Measurements from ENCODE around the gene BTBD6.

BTBD6 gene

GRCh38 chr14:105241641-105242040 lies 6.7 kb upstream of the BTBD6 start:
- no peak for DNase-seq

- no peak for DNase-seq
These were observed 4.0 kb upstream of the BTBD6 start for GRCh38 chr14:105244334-105244733.

- DNase-seq, result no peak
These were observed 1.3 kb upstream of the BTBD6 start for GRCh38 chr14:105247026-105247425.

GRCh38 chr14:105247715-105248367 lies 492 bp upstream of the BTBD6 start:
- DNase-seq, result no peak

- DNase-seq, result peak; percentile 67
These were observed 1.1 kb downstream of the BTBD6 start for GRCh38 chr14:105249182-105250007.

- no peak for DNase-seq
These were observed 1.7 kb downstream of the BTBD6 start for GRCh38 chr14:105250008-105250366.

- no peak for DNase-seq
These were observed 2.7 kb downstream of the BTBD6 start for GRCh38 chr14:105250986-105251385.

GRCh38 chr14:105251920-105252319 lies 3.6 kb downstream of the BTBD6 start:
- DNase-seq, result no peak

GRCh38 chr14:105252552-105253328 lies 4.4 kb downstream of the BTBD6 start:
- DNase-seq, result no peak

- DNase-seq, result no peak
These were observed 5.0 kb downstream of the BTBD6 start for GRCh38 chr14:105253329-105253682.

GRCh38 chr14:105255021-105255507 lies 6.7 kb downstream of the BTBD6 start:
- DNase-seq, result no peak

- no peak for DNase-seq
These were observed 8.1 kb downstream of the BTBD6 start for GRCh38 chr14:105256292-105256960.

- DNase-seq, result no peak
These were observed 9.1 kb downstream of the BTBD6 start for GRCh38 chr14:105257464-105257863.

- no peak for DNase-seq
These were observed 10.5 kb downstream of the BTBD6 start for GRCh38 chr14:105258846-105259245.

- peak; percentile 37 for DNase-seq
These were observed 12.6 kb downstream of the BTBD6 start for GRCh38 chr14:105260959-105261358.

- DNase-seq, result no peak
These were observed 13.4 kb downstream of the BTBD6 start for GRCh38 chr14:105261781-105262180.

GRCh38 chr14:105267820-105268548 lies 19.7 kb downstream of the BTBD6 start:
- no peak for DNase-seq

GRCh38 chr14:105268736-105269354 lies 20.5 kb downstream of the BTBD6 start:
- no peak for DNase-seq

- no peak for DNase-seq
These were observed 21.1 kb downstream of the BTBD6 start for GRCh38 chr14:105269405-105269804.

- DNase-seq, result no peak
These were observed 23.0 kb downstream of the BTBD6 start for GRCh38 chr14:105271224-105271890.

- no peak for DNase-seq
These were observed 24.3 kb downstream of the BTBD6 start for GRCh38 chr14:105272623-105273022.

Measured in right forelimb (tissue), 1 donor.